Measurements from ENCODE around the gene SPAG16.

- TF ChIP-seq MYC (IDR thresholded peaks at IDR 0.05; ENCODE audit: low read depth, low read length) (no peak), CTCF (IDR thresholded peaks at IDR 0.05; ENCODE audit: low read depth, low read length) (no peak), POLR2A (IDR thresholded peaks at IDR 0.05; ENCODE audit: extremely low read depth, insufficient read length) (no peak)
- TF ChIP-seq, protein P1, sequence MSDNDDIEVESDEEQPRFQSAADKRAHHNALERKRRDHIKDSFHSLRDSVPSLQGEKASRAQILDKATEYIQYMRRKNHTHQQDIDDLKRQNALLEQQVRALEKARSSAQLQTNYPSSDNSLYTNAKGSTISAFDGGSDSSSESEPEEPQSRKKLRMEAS (IDR thresholded peaks at IDR 0.05; ENCODE audit: low read depth, low read length), result no peak
Observed at GRCh38 chr2:213818436-213818835, 534.2 kb downstream of the SPAG16 start.

Measured in NB4 (cell line).